SU-DHL-6 (cell line): ENCODE data around the gene ITIH5.

ENCODE experiments used
- H2AFZ ChIP-seq: fragments of 200-600 bp; sonication (generic); 2 replicates; pipeline ENCODE4 v1.6.1; 2014; ENCODE audit warnings: low read depth, mild to moderate bottlenecking, moderate library complexity, mixed read lengths, antibody characterized with exemption, low read length; ENCODE audit not compliant: severe bottlenecking
- H3F3A ChIP-seq: fragments of 200-600 bp; shearing (Covaris generic); 2 replicates; pipeline ENCODE4 v1.6.0; 2016; ENCODE audit warnings: antibody characterized with exemption, mild to moderate bottlenecking; ENCODE audit not compliant: insufficient read depth
- H3K27ac ChIP-seq: fragments of 200-600 bp; sonication (generic); 2 replicates; pipeline ENCODE4 v1.5.1; 2016; ENCODE audit warnings: low read depth, mild to moderate bottlenecking, low read length, moderate library complexity, mixed read lengths
- H3K27me3 ChIP-seq: fragments of 200-600 bp; sonication (generic), shearing (Covaris generic); 2 replicates; pipeline ENCODE4 v1.6.0; 2014; ENCODE audit warnings: mild to moderate bottlenecking, low read length
- H3K36me3 ChIP-seq: fragments of 200-600 bp; sonication (generic); 2 replicates; pipeline ENCODE4 v1.6.1; 2014; ENCODE audit warnings: mild to moderate bottlenecking, low read length, mixed read lengths
- H3K4me2 ChIP-seq: fragments of 300-600, 200-600 bp; shearing (Covaris generic), sonication (generic); 2 replicates; pipeline ENCODE4 v1.6.0; 2014; ENCODE audit warnings: low read length, low read depth, mild to moderate bottlenecking; ENCODE audit not compliant: poor library complexity, severe bottlenecking
- H3K4me3 ChIP-seq: fragments of 200-600 bp; sonication (generic); 2 replicates; pipeline ENCODE4 v1.5.1; 2014; ENCODE audit warnings: antibody characterized with exemption, low read length, mild to moderate bottlenecking, mixed read lengths; ENCODE audit not compliant: insufficient read depth, poor library complexity, severe bottlenecking
- H3K79me2 ChIP-seq: fragments of 200-600 bp; sonication (generic); 2 replicates; pipeline ENCODE4 v1.6.1; 2014; ENCODE audit warnings: mild to moderate bottlenecking, low read length, moderate library complexity; ENCODE audit not compliant: insufficient read depth
- H3K9ac ChIP-seq: fragments of 200-600 bp; sonication (generic); 2 replicates; pipeline ENCODE4 v1.7.0; 2014; ENCODE audit warnings: mild to moderate bottlenecking, low read length
- H3K9me2 ChIP-seq: fragments of 200-600 bp; sonication (generic); replicated peaks from 2 replicates; pipeline ENCODE4 v1.6.1; 2014; ENCODE audit warnings: low read length; ENCODE audit not compliant: insufficient read depth
- H3K9me3 ChIP-seq: fragments of 200-600 bp; sonication (generic); 2 replicates; pipeline ENCODE4 v1.6.1; 2014; ENCODE audit warnings: low read length, mixed read lengths; ENCODE audit not compliant: insufficient read depth
- H4K20me1 ChIP-seq: fragments of 200-600 bp; sonication (generic); 2 replicates; pipeline ENCODE4 v1.6.1; 2014; ENCODE audit warnings: low read depth, mild to moderate bottlenecking, antibody characterized with exemption, low read length, moderate library complexity, mixed read lengths
- CTCF ChIP-seq: fragments of 200-600 bp; sonication (generic); IDR thresholded peaks from one replicate; pipeline ENCODE4 v1.5.1; 2017; ENCODE audit warnings: antibody characterized with exemption, mild to moderate bottlenecking, low read length, moderate library complexity; ENCODE audit not compliant: insufficient read depth, poor library complexity, severe bottlenecking
- EZH2phosphoT487 ChIP-seq: fragments of 200-600 bp; sonication (generic), shearing (Covaris generic); conservative IDR thresholded peaks from 2 replicates; pipeline ENCODE4 v1.6.1; 2018; ENCODE audit warnings: mild to moderate bottlenecking, antibody characterized with exemption, low read length, moderate library complexity, mixed read lengths

ITIH5 gene

GRCh38 chr10:7566891-7567290, 99.9 kb downstream of the ITIH5 start:
- TF ChIP-seq EZH2phosphoT487 (no peak), CTCF (no peak)
- Histone ChIP-seq H3F3A (no peaks in the 10 kb centered on the region), H3K27me3 (no peaks in the 10 kb centered on the region), H3K9me2 (no peaks in the 10 kb centered on the region), H3K79me2 (no peaks in the 10 kb centered on the region), H3K27ac (no peak overlapping the region), H3K4me3 (no peak overlapping the region), H3K9me3 (no peaks in the 10 kb centered on the region), H3K9ac (no peak overlapping the region), H3K4me2 (no peak overlapping the region), H4K20me1 (no peaks in the 10 kb centered on the region), H2AFZ (no peak overlapping the region), H3K36me3 (no peaks in the 10 kb centered on the region)

GRCh38 chr10:7565871-7566270, 100.9 kb downstream of the ITIH5 start:
- no peaks in the 10 kb centered on the region for H3F3A ChIP-seq
- no peaks in the 10 kb centered on the region for H3K79me2 ChIP-seq
- no peaks in the 10 kb centered on the region for H4K20me1 ChIP-seq
- no peak overlapping the region for H3K4me3 ChIP-seq
- TF ChIP-seq EZH2phosphoT487, result no peak
- TF ChIP-seq CTCF, result no peak
- no peaks in the 10 kb centered on the region for H3K27me3 ChIP-seq
- no peak overlapping the region for H3K27ac ChIP-seq
- no peak overlapping the region for H2AFZ ChIP-seq
- H3K9ac ChIP-seq, result no peak overlapping the region
- H3K9me2 ChIP-seq, result no peaks in the 10 kb centered on the region
- no peak overlapping the region for H3K4me2 ChIP-seq
- no peaks in the 10 kb centered on the region for H3K9me3 ChIP-seq
- H3K36me3 ChIP-seq, result no peaks in the 10 kb centered on the region

GRCh38 chr10:7563770-7564169, 103.0 kb downstream of the ITIH5 start:
- Histone ChIP-seq H3K27ac (no peak overlapping the region), H3K36me3 (no peaks in the 10 kb centered on the region), H4K20me1 (no peaks in the 10 kb centered on the region), H3K4me3 (no peak overlapping the region), H3K27me3 (no peaks in the 10 kb centered on the region), H3K9me3 (no peaks in the 10 kb centered on the region), H3K79me2 (no peaks in the 10 kb centered on the region), H3F3A (no peaks in the 10 kb centered on the region), H2AFZ (no peak overlapping the region), H3K4me2 (no peak overlapping the region), H3K9me2 (no peaks in the 10 kb centered on the region), H3K9ac (no peak overlapping the region)
- TF ChIP-seq CTCF, result no peak
- TF ChIP-seq EZH2phosphoT487, result no peak
